ENCODE results near the gene PCDH15. TPM values are rescaled to one million over a fixed set of nuclear protein-coding genes. Genes with fewer than 3 reads are reported as not detected.

The PCDH15 gene
- not detected in 2 replicates for total RNA-seq (2012; rRNA removed)

DNA sequence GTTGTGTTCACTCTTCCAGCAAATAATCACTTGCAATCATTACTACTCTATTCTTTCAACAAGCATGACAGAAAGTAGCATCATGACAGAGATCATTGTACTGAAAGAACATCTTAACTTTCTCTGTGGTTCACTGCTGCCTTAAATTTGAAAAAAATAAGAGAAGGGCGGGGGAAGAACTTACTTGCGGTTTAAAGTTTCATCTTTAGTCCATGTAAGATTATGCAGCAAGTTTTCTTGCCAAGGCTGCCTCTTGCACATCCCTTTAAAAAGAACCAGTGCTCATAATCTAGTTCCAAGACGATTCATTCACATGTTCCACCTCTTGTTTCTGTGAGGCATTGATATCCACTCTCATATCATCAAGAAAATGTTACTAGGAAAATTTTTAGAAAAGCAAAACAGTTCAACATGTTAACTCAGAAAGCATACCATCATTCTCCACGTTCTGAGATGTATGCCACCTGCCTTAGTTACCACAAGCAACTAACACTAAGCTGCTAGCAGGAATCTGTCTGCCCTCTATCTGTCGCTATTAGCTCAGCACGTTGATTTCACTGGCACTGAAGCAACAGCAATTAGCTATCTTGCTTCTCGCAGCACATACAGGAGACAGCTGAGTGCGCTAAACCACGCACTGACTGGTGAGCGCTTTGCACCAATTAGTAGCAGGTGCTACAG lies at the start of gene PCDH15:
Gene PCDH15 (minus strand): TSS at position 491 of the 681 bp plus-strand sequence. CDS start 136,969 bp downstream, outside the sequence.
- H3K27me3 ChIP-seq (ENCODE audit: control insufficient read depth, insufficient read depth, low read length): no peaks in the 10 kb centered on the region
- no peak within 1 kb of the TSS for H3K4me3 ChIP-seq (ENCODE audit: low read length)
- H3K4me2 ChIP-seq (ENCODE audit: low read length): no peak within 1 kb of the TSS
- no peaks in the 10 kb centered on the region for H3K9me3 ChIP-seq (replicated peaks; ENCODE audit: low read length)
- H3K9ac ChIP-seq (ENCODE audit: low read depth, low read length): no peak within 1 kb of the TSS
- no peaks in the 10 kb centered on the region for H3K36me3 ChIP-seq (ENCODE audit: insufficient read depth, low read length)
- no peaks in the 10 kb centered on the region for H3K4me1 ChIP-seq (ENCODE audit: control insufficient read depth, insufficient read depth, low read length)

DNA sequence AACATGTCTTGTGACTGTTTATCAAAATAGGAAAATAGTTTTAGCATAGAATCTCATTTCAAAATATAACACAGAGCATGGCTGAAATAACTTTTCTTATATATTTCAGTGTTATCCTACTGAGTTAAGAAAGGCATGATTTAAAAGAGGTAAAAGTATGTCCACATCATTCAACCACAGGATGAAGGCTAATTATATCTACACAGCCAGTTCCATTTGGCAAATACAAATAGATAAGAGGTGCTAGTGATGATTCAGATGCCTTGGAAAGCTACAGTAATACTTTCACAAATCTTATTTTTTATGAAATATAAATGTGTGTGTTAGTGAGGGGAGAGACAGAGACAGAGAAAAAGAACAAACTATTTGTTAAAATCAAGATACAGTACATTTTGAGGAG lies 42.9 kb upstream of the PCDH15 start:
- H3K4me1 ChIP-seq (ENCODE audit: control insufficient read depth, insufficient read depth, low read length): no peaks in the 10 kb centered on the region
- H3K36me3 ChIP-seq (ENCODE audit: insufficient read depth, low read length): no peaks in the 10 kb centered on the region
- no peak overlapping the region for H3K9ac ChIP-seq (ENCODE audit: low read depth, low read length)
- H3K27me3 ChIP-seq (ENCODE audit: control insufficient read depth, insufficient read depth, low read length): no peaks in the 10 kb centered on the region
- H3K9me3 ChIP-seq (replicated peaks; ENCODE audit: low read length): no peaks in the 10 kb centered on the region
- H3K4me3 ChIP-seq (ENCODE audit: low read length): no peak overlapping the region
- H3K4me2 ChIP-seq (ENCODE audit: low read length): no peak overlapping the region

DNA sequence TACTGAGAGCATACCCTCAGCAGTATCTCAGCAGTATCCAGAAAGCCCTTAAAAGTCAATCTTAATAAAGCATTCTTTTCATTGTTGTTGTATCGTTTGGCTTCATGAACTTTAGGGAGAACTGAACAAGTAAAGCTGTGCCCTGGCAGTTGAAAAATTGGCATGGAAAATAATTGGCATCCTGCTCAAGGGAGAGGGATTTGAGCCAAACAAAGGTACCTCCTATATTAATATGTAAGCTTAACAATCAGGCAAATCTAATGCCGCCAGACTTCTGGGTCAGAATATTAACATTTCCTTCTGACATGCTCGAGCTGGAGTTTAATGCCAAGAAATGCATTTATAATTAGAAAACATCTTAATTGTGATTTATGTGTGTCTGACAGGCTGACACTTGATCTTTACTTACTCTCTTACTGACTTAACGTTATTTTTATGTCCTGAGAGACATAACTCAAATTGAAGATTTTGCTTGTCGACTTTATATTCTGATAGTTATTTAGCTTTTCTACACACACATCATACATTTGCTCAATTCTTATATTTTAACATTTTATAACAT lies 42.1 kb upstream of the PCDH15 start:
- Histone ChIP-seq H3K4me1 (ENCODE audit: control insufficient read depth, insufficient read depth, low read length) (no peaks in the 10 kb centered on the region), H3K9me3 (replicated peaks; ENCODE audit: low read length) (no peaks in the 10 kb centered on the region), H3K36me3 (ENCODE audit: insufficient read depth, low read length) (no peaks in the 10 kb centered on the region), H3K4me3 (ENCODE audit: low read length) (no peak overlapping the region), H3K9ac (ENCODE audit: low read depth, low read length) (no peak overlapping the region), H3K4me2 (ENCODE audit: low read length) (no peak overlapping the region), H3K27me3 (ENCODE audit: control insufficient read depth, insufficient read depth, low read length) (no peaks in the 10 kb centered on the region)

DNA sequence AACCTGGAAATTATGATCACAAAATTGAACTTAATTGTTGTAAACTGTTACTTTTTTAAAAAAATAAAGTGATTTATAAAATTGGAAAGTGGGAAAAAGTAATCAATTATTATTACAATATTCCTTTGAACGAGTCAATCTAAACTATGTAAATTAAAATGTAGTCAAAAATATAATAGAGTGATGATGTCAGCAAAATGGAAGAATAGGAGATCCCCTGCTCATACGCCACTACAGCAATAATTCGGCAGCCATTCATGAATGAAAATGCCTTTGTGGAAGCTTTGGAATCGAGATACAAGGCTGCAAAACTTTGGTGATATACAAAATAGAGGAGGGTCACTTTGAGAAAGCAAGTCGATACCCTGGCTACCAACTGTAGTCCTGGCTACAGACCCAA lies 36.4 kb upstream of the PCDH15 start:
- Histone ChIP-seq H3K9me3 (replicated peaks; ENCODE audit: low read length) (no peaks in the 10 kb centered on the region), H3K9ac (ENCODE audit: low read depth, low read length) (no peak overlapping the region), H3K4me2 (ENCODE audit: low read length) (no peak overlapping the region), H3K4me3 (ENCODE audit: low read length) (no peak overlapping the region), H3K27me3 (ENCODE audit: control insufficient read depth, insufficient read depth, low read length) (no peaks in the 10 kb centered on the region), H3K4me1 (ENCODE audit: control insufficient read depth, insufficient read depth, low read length) (no peaks in the 10 kb centered on the region), H3K36me3 (ENCODE audit: insufficient read depth, low read length) (no peaks in the 10 kb centered on the region)

DNA sequence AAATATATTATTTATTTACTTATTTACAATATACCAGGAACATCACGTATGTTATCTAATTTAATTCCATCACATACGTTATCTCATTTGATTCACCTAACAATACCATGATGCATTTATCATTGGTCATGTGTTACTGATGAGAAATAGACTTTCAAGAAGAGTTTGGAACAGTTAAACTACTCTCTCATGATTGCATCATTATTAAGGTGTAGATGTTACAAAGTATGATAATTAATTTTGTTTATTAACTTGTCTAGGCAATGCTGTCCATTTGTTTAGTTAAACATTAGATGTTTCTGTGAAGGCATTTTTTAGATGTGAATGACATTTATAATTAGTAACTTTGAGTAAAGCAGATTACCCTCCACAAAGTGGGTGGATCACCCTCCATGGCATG lies 32.0 kb upstream of the PCDH15 start:
- Histone ChIP-seq H3K36me3 (ENCODE audit: insufficient read depth, low read length) (no peaks in the 10 kb centered on the region), H3K4me1 (ENCODE audit: control insufficient read depth, insufficient read depth, low read length) (no peaks in the 10 kb centered on the region), H3K4me3 (ENCODE audit: low read length) (no peak overlapping the region), H3K4me2 (ENCODE audit: low read length) (no peak overlapping the region), H3K9me3 (replicated peaks; ENCODE audit: low read length) (no peaks in the 10 kb centered on the region), H3K9ac (ENCODE audit: low read depth, low read length) (no peak overlapping the region), H3K27me3 (ENCODE audit: control insufficient read depth, insufficient read depth, low read length) (no peaks in the 10 kb centered on the region)

DNA sequence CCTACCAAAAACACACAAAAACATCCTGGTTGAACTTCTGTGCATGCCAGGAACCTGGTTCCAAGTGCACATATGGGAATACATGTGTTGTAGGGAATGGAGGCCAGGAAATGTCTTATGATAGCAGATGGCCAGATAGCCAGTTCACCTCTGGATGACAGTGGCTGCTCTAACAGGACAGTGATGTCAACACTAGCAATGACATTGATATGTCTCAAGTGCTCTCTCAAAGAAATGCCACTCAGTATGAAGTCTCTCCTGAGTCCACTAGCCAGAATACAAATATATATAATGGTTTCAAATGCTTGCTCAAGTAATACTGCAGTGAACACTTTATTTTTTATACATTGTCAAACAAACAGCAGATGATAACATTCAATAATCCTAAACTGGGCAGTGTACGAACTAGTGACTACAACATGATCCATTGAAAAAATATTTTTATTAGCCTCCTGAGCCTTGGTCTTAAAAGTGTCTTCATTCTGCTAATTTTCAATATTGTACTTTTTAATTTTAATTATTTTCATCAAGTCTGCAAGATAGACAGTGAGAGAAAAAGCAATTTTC lies 26.0 kb upstream of the PCDH15 start:
- Histone ChIP-seq H3K9me3 (replicated peaks; ENCODE audit: low read length) (no peaks in the 10 kb centered on the region), H3K27me3 (ENCODE audit: control insufficient read depth, insufficient read depth, low read length) (no peaks in the 10 kb centered on the region), H3K4me1 (ENCODE audit: control insufficient read depth, insufficient read depth, low read length) (no peaks in the 10 kb centered on the region), H3K36me3 (ENCODE audit: insufficient read depth, low read length) (no peaks in the 10 kb centered on the region), H3K4me2 (ENCODE audit: low read length) (no peak overlapping the region), H3K4me3 (ENCODE audit: low read length) (no peak overlapping the region), H3K9ac (ENCODE audit: low read depth, low read length) (no peak overlapping the region)

DNA sequence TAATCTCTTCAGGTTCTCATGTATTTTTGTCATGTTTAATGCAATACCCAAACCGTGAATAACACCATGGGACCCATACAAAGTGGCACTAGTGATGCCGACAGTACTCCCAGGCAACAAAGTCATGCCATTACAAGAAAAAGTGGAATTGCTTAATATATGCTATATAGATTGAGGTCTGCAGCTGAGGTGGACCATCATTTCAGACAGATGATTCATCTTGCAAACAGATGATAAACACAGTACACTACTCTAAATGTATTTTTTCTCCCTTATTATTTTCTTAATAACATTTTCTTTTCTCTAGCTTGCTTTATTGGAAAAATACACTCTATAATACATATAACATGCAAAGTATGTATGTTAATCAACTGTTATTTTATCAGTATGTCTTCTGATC lies 14.6 kb upstream of the PCDH15 start:
- Histone ChIP-seq H3K36me3 (ENCODE audit: insufficient read depth, low read length) (no peaks in the 10 kb centered on the region), H3K27me3 (ENCODE audit: control insufficient read depth, insufficient read depth, low read length) (no peaks in the 10 kb centered on the region), H3K4me2 (ENCODE audit: low read length) (no peak overlapping the region), H3K9me3 (replicated peaks; ENCODE audit: low read length) (no peaks in the 10 kb centered on the region), H3K9ac (ENCODE audit: low read depth, low read length) (no peak overlapping the region), H3K4me3 (ENCODE audit: low read length) (no peak overlapping the region), H3K4me1 (ENCODE audit: control insufficient read depth, insufficient read depth, low read length) (no peaks in the 10 kb centered on the region)

DNA sequence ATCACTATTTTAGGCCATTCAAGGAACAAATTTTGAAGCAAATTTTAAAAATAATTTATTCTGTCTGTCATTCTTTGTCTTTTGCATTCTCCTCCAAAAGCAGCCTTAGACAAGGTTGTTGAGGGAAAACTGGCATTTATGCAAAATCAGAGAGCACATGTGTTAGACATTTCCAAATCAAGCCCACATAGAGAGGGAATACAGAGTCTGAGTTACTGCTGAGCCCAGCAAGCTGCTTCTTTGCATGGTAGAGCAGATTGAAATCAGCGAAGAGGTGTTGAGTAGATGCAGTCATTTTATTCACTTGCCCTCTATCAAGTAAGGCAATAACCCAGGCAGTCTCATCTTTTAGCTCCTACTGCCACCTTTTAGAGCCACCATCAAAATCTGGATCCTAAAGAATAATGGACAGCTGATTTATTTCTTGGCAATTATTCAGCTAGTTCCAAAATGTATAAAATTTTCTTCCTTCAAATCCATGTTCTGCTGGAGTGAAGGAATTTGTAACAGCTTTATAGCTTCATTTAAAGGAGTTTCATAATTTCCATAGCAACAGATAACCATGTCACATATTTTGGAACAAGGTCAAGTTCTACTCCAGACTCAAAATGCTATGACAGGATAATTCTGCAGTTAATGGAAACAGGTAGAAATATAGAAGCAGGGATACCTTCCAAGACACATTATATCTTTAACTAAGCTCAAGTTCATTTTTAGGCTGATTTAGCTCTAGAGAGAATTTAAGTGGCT lies 7.3 kb upstream of the PCDH15 start:
- no peak overlapping the region for H3K4me2 ChIP-seq (ENCODE audit: low read length)
- no peak overlapping the region for H3K4me3 ChIP-seq (ENCODE audit: low read length)
- H3K27me3 ChIP-seq (ENCODE audit: control insufficient read depth, insufficient read depth, low read length): no peaks in the 10 kb centered on the region
- H3K9ac ChIP-seq (ENCODE audit: low read depth, low read length): no peak overlapping the region
- no peaks in the 10 kb centered on the region for H3K9me3 ChIP-seq (replicated peaks; ENCODE audit: low read length)
- H3K36me3 ChIP-seq (ENCODE audit: insufficient read depth, low read length): no peaks in the 10 kb centered on the region
- no peaks in the 10 kb centered on the region for H3K4me1 ChIP-seq (ENCODE audit: control insufficient read depth, insufficient read depth, low read length)

DNA sequence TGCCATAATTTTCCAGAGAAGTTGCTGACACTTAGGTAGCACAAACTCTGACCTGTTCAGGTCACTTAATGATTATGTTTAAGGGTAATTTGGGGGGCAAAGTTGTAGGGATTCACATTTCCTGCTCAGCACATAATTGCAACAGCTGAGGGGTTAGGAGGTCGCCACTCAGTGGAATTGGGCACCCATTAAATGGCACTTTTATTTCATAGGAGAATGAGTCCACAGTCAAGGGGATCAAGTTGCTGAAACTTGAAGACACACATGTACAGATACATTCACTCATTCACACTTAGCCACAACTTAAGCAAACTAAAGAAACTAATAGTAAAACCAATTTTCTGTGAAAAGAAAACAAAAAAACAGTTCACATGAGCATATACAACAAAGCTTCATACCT lies 1.5 kb downstream of the PCDH15 start:
- Histone ChIP-seq H3K4me2 (ENCODE audit: low read length) (no peak overlapping the region), H3K4me3 (ENCODE audit: low read length) (no peak overlapping the region), H3K9ac (ENCODE audit: low read depth, low read length) (no peak overlapping the region), H3K9me3 (replicated peaks; ENCODE audit: low read length) (no peaks in the 10 kb centered on the region), H3K36me3 (ENCODE audit: insufficient read depth, low read length) (no peaks in the 10 kb centered on the region), H3K27me3 (ENCODE audit: control insufficient read depth, insufficient read depth, low read length) (no peaks in the 10 kb centered on the region), H3K4me1 (ENCODE audit: control insufficient read depth, insufficient read depth, low read length) (no peaks in the 10 kb centered on the region)

DNA sequence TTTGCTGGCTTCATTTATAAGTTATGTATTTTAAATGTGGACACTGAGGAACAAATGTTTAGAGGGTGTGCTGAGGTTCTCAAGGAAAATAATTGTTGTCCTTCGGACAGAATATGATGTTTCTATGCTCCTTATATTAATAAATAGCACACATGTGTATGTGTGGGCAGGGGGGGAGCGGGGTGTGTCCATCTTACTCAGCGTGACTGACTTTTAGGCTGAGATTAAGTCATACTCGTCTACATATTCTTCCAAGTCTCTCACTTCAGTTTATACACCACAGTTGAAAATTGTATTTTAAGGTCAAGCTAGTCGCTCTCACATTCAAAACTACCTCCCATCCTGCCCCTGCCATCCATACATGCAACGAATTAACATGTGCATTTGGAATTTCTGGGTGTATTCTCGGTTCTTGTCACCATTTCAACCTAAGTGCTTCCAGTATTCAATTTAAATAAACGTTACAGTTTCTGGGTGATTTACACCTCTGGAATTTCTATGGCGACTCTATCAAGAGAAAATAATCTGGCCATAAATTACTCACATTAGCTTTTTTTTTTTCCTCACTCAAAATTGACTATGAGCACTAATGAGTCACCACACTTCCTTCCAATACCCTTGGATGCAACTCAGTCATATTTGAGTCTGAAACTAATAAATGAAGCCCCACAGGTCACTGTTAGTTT lies 3.3 kb downstream of the PCDH15 start:
- H3K4me1 ChIP-seq (ENCODE audit: control insufficient read depth, insufficient read depth, low read length): no peaks in the 10 kb centered on the region
- H3K4me2 ChIP-seq (ENCODE audit: low read length): no peak overlapping the region
- H3K9me3 ChIP-seq (replicated peaks; ENCODE audit: low read length): peaks cover 3% of the 10 kb centered on the region
- H3K36me3 ChIP-seq (ENCODE audit: insufficient read depth, low read length): no peaks in the 10 kb centered on the region
- H3K4me3 ChIP-seq (ENCODE audit: low read length): no peak overlapping the region
- H3K27me3 ChIP-seq (ENCODE audit: control insufficient read depth, insufficient read depth, low read length): no peaks in the 10 kb centered on the region
- H3K9ac ChIP-seq (ENCODE audit: low read depth, low read length): no peak overlapping the region

DNA sequence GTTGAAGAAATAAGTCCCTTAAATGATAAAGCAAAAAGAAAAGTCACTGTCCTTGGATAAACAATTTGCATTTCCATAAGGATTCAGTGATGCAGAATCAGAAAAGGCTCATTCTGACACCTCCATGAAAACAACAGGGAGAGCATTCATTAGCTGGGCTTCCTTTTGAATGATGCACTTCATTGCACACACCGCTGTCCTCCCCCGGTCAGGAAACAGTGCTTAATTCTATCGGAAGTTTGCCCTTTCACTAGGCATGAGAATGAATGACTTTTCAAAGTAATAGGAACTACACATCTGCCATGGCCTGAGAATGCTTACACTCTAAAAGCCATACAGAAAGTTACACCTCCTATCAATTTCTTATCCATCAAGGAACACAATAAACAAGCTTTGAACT lies 4.2 kb downstream of the PCDH15 start:
- H3K27me3 ChIP-seq (ENCODE audit: control insufficient read depth, insufficient read depth, low read length): no peaks in the 10 kb centered on the region
- H3K4me1 ChIP-seq (ENCODE audit: control insufficient read depth, insufficient read depth, low read length): no peaks in the 10 kb centered on the region
- H3K4me3 ChIP-seq (ENCODE audit: low read length): no peak overlapping the region
- H3K9ac ChIP-seq (ENCODE audit: low read depth, low read length): no peak overlapping the region
- no peak overlapping the region for H3K4me2 ChIP-seq (ENCODE audit: low read length)
- H3K36me3 ChIP-seq (ENCODE audit: insufficient read depth, low read length): no peaks in the 10 kb centered on the region
- H3K9me3 ChIP-seq (replicated peaks; ENCODE audit: low read length): peaks cover 5% of the 10 kb centered on the region

Measured in skeletal muscle satellite cell (primary cell).